Activated CD8-positive, alpha-beta memory T cell treated with anti-CD3 and anti-CD28 coated beads for 48 hours (primary cell): ENCODE measurements around the gene PLEKHM3.

Source experiments
- DNase-seq, 3 experiments: peaks; one replicate each; pipeline ENCODE4 v3.0.0-alpha.2; 2020; ENCODE audit warnings: low read depth in 2 of 3, low spot score in 2 of 3

The PLEKHM3 gene

GRCh38 chr2:207993151-207993763 is 32.1 kb downstream of the PLEKHM3 start:
- no peak for DNase-seq

GRCh38 chr2:207991944-207992343 is 33.4 kb downstream of the PLEKHM3 start:
- DNase-seq: no peak

GRCh38 chr2:207990784-207991183 is 34.5 kb downstream of the PLEKHM3 start:
- DNase-seq: no peak

GRCh38 chr2:207988975-207989374 is 36.4 kb downstream of the PLEKHM3 start:
- DNase-seq: no peak

GRCh38 chr2:207987025-207987716 is 38.2 kb downstream of the PLEKHM3 start:
- no peak for DNase-seq

GRCh38 chr2:207984765-207985480 is 40.4 kb downstream of the PLEKHM3 start:
- DNase-seq: no peak

- DNase-seq: no peak
Measured at GRCh38 chr2:207983641-207984042, 41.7 kb downstream of the PLEKHM3 start.

- DNase-seq: no peak
Measured at GRCh38 chr2:207978177-207978948, 47.0 kb downstream of the PLEKHM3 start.

GRCh38 chr2:207975921-207976320 is 49.4 kb downstream of the PLEKHM3 start:
- no peak for DNase-seq

- no peak for DNase-seq
Measured at GRCh38 chr2:207974216-207974605, 51.1 kb downstream of the PLEKHM3 start.

GRCh38 chr2:207970826-207971180 is 54.5 kb downstream of the PLEKHM3 start:
- DNase-seq: no peak

GRCh38 chr2:207970147-207970825 is 55.0 kb downstream of the PLEKHM3 start:
- no peak for DNase-seq

GRCh38 chr2:207969249-207969648 is 56.1 kb downstream of the PLEKHM3 start:
- DNase-seq: no peak

- no peak for DNase-seq
Measured at GRCh38 chr2:207967121-207967520, 58.2 kb downstream of the PLEKHM3 start.

- DNase-seq: no peak
Measured at GRCh38 chr2:207960911-207961310, 64.4 kb downstream of the PLEKHM3 start.

- no peak for DNase-seq
Measured at GRCh38 chr2:207960090-207960489, 65.2 kb downstream of the PLEKHM3 start.

- DNase-seq: no peak
Measured at GRCh38 chr2:207956771-207957170, 68.6 kb downstream of the PLEKHM3 start.

GRCh38 chr2:207955456-207955855 is 69.9 kb downstream of the PLEKHM3 start:
- no peak for DNase-seq

- DNase-seq: no peak
Measured at GRCh38 chr2:207953354-207953753, 72.0 kb downstream of the PLEKHM3 start.

- no peak for DNase-seq
Measured at GRCh38 chr2:207952564-207953345, 72.6 kb downstream of the PLEKHM3 start.
